ENCODE measurements around the gene N4BP3.
"Not testable (repeated sequence)": the region's sequence is repeated elsewhere in the genome, so short reads cannot be mapped to it uniquely, and the experiment has no call there.

The N4BP3 gene

DNA sequence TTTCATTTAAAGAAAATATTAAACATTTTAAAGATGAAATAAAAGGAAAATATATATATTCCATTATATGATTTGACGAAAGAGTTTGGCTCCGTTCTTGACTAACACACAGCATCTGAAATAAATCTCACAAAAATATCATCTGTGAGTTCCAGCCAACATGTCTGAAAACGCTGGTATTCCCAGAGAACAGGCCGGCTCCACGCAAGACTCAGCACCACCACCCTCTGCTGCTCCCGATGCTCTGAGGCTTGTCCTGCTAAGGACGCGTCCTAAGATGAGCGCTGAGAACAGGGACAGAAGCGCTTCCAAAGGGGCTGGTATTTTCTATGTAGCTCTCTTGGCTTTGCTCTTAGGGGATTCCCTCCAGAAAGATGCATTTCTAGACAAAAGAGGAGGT is 40.6 kb upstream of the N4BP3 start:
- Histone ChIP-seq H3K9me3 (ENCODE audit: severe bottlenecking) (no peaks in the 10 kb centered on the region), H3K27ac (ENCODE audit: poor library complexity, severe bottlenecking) (no peak overlapping the region), H3K36me3 (ENCODE audit: low read depth) (no peaks in the 10 kb centered on the region), H3K27me3 (ENCODE audit: insufficient read depth, poor library complexity, severe bottlenecking) (peaks cover 14% of the 10 kb centered on the region), H3K4me1 (ENCODE audit: insufficient read depth, poor library complexity, severe bottlenecking) (no peaks in the 10 kb centered on the region), H3K4me3 (ENCODE audit: severe bottlenecking) (no peak overlapping the region)
- no peak for ATAC-seq (ENCODE audit: low read depth)
- TF ChIP-seq, protein P1, sequence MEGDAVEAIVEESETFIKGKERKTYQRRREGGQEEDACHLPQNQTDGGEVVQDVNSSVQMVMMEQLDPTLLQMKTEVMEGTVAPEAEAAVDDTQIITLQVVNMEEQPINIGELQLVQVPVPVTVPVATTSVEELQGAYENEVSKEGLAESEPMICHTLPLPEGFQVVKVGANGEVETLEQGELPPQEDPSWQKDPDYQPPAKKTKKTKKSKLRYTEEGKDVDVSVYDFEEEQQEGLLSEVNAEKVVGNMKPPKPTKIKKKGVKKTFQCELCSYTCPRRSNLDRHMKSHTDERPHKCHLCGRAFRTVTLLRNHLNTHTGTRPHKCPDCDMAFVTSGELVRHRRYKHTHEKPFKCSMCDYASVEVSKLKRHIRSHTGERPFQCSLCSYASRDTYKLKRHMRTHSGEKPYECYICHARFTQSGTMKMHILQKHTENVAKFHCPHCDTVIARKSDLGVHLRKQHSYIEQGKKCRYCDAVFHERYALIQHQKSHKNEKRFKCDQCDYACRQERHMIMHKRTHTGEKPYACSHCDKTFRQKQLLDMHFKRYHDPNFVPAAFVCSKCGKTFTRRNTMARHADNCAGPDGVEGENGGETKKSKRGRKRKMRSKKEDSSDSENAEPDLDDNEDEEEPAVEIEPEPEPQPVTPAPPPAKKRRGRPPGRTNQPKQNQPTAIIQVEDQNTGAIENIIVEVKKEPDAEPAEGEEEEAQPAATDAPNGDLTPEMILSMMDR (IDR thresholded peaks at IDR 0.05; ENCODE audit: poor library complexity, severe bottlenecking): no peak
- no peak for DNase-seq (ENCODE audit: low spot score)

GRCh38 chr5:178074266-178074952 is 38.9 kb upstream of the N4BP3 start:
- H3K9me3 ChIP-seq (ENCODE audit: severe bottlenecking): no peaks in the 10 kb centered on the region
- no peak overlapping the region for H3K27ac ChIP-seq (ENCODE audit: poor library complexity, severe bottlenecking)
- ATAC-seq (ENCODE audit: low read depth): no peak
- no peaks in the 10 kb centered on the region for H3K4me1 ChIP-seq (ENCODE audit: insufficient read depth, poor library complexity, severe bottlenecking)
- DNase-seq (ENCODE audit: low spot score): no peak
- TF ChIP-seq, protein P1 (IDR thresholded peaks at IDR 0.05; ENCODE audit: poor library complexity, severe bottlenecking): no peak
- H3K36me3 ChIP-seq (ENCODE audit: low read depth): no peaks in the 10 kb centered on the region
- H3K4me3 ChIP-seq (ENCODE audit: severe bottlenecking): no peak overlapping the region
- H3K27me3 ChIP-seq (ENCODE audit: insufficient read depth, poor library complexity, severe bottlenecking): peaks cover 6% of the 10 kb centered on the region

- not testable (repeated sequence) for H3K4me1 ChIP-seq (ENCODE audit: insufficient read depth, poor library complexity, severe bottlenecking); H3K36me3 ChIP-seq (ENCODE audit: low read depth); H3K27me3 ChIP-seq (ENCODE audit: insufficient read depth, poor library complexity, severe bottlenecking)
Observed at GRCh38 chr5:178076965-178077364, 36.4 kb upstream of the N4BP3 start.

DNA sequence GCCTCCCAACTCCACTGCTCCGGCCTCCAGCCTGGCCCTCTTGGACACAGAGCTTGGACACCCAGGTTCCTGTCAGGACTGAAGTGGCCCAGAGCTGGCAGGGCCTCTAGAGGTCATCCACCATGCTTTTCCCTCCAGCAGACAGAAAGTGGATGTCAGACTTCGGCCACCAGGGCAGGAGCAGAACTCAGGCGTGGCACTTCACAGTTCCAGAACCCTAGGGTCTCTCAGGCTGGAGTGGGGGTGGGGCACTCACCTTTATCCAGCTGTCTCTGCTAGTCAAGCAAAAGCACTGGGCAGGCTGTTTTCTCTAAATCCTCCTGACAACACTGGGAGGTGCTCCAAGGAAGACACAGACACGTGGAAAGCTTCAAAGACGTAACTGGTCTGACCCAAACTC is 35.6 kb upstream of the N4BP3 start:
- Histone ChIP-seq H3K36me3 (ENCODE audit: low read depth) (no peaks in the 10 kb centered on the region), H3K27ac (ENCODE audit: poor library complexity, severe bottlenecking) (no peak overlapping the region), H3K4me1 (ENCODE audit: insufficient read depth, poor library complexity, severe bottlenecking) (no peaks in the 10 kb centered on the region), H3K27me3 (ENCODE audit: insufficient read depth, poor library complexity, severe bottlenecking) (peaks cover 6% of the 10 kb centered on the region), H3K9me3 (ENCODE audit: severe bottlenecking) (no peaks in the 10 kb centered on the region), H3K4me3 (ENCODE audit: severe bottlenecking) (no peak overlapping the region)
- DNase-seq (ENCODE audit: low spot score) (no peak), ATAC-seq (ENCODE audit: low read depth) (no peak)
- TF ChIP-seq, protein P1 (IDR thresholded peaks at IDR 0.05; ENCODE audit: poor library complexity, severe bottlenecking): no peak

More at GRCh38 chr5:178076965-178077364, 36.4 kb upstream of the N4BP3 start:
- H3K27ac ChIP-seq (ENCODE audit: poor library complexity, severe bottlenecking); H3K9me3 ChIP-seq (ENCODE audit: severe bottlenecking); ATAC-seq (ENCODE audit: low read depth); DNase-seq (ENCODE audit: low spot score); H3K4me3 ChIP-seq (ENCODE audit: severe bottlenecking): not testable (repeated sequence)

- H3K27ac ChIP-seq (ENCODE audit: poor library complexity, severe bottlenecking): no peak overlapping the region
- TF ChIP-seq, protein P1 (IDR thresholded peaks at IDR 0.05; ENCODE audit: poor library complexity, severe bottlenecking): no peak
- peak; percentile 69 for ATAC-seq (ENCODE audit: low read depth)
- H3K4me3 ChIP-seq (ENCODE audit: severe bottlenecking): no peak overlapping the region
- no peaks in the 10 kb centered on the region for H3K4me1 ChIP-seq (ENCODE audit: insufficient read depth, poor library complexity, severe bottlenecking)
- no peaks in the 10 kb centered on the region for H3K9me3 ChIP-seq (ENCODE audit: severe bottlenecking)
- no peak for DNase-seq (ENCODE audit: low spot score)
- H3K36me3 ChIP-seq (ENCODE audit: low read depth): no peaks in the 10 kb centered on the region
- H3K27me3 ChIP-seq (ENCODE audit: insufficient read depth, poor library complexity, severe bottlenecking): peaks cover 6% of the 10 kb centered on the region
Observed at GRCh38 chr5:178078197-178079010, 34.9 kb upstream of the N4BP3 start.
